Measurements from ENCODE around the gene KDSR.

The KDSR gene

GRCh38 chr18:63339920-63340484, 27.0 kb downstream of the KDSR start:
- Histone ChIP-seq H3K9ac (ENCODE audit: low read depth, low read length) (no peak overlapping the region), H3K27ac (ENCODE audit: low read depth, low read length) (no peak overlapping the region; the same call in 1 of the 2 replicates), H3K36me3 (ENCODE audit: insufficient read depth, low read length) (peaks cover 87% of the 10 kb centered on the region), H3K9me3 (ENCODE audit: insufficient read depth, low read depth, low read length) (no peaks in the 10 kb centered on the region), H3K4me3 (ENCODE audit: low read length) (peak overlapping the region; percentile 12; the same call in 1 of the 2 replicates), H3K4me1 (ENCODE audit: insufficient read depth, low read length) (peaks cover 17% of the 10 kb centered on the region), H3K27me3 (ENCODE audit: insufficient read depth, low read length) (no peaks in the 10 kb centered on the region)
- 15% methylated on average over 3 of the region's 4 CpGs for WGBS

GRCh38 chr18:63336366-63337099, 30.5 kb downstream of the KDSR start:
- Histone ChIP-seq H3K9ac (ENCODE audit: low read depth, low read length) (no peak overlapping the region), H3K36me3 (ENCODE audit: insufficient read depth, low read length) (peaks cover 85% of the 10 kb centered on the region), H3K27me3 (ENCODE audit: insufficient read depth, low read length) (no peaks in the 10 kb centered on the region), H3K27ac (ENCODE audit: low read depth, low read length) (no peak overlapping the region), H3K9me3 (ENCODE audit: insufficient read depth, low read depth, low read length) (no peaks in the 10 kb centered on the region), H3K4me1 (ENCODE audit: insufficient read depth, low read length) (peaks cover 17% of the 10 kb centered on the region), H3K4me3 (ENCODE audit: low read length) (no peak overlapping the region)
- WGBS, result 90% methylated on average over 8 of the region's 8 CpGs

GRCh38 chr18:63331105-63331504, 35.9 kb downstream of the KDSR start:
- no peaks in the 10 kb centered on the region for H3K27me3 ChIP-seq (ENCODE audit: insufficient read depth, low read length)
- H3K9me3 ChIP-seq (ENCODE audit: insufficient read depth, low read depth, low read length), result no peaks in the 10 kb centered on the region
- H3K4me3 ChIP-seq (ENCODE audit: low read length), result no peak overlapping the region
- WGBS, result 96% methylated on average over 4 of the region's 4 CpGs
- H3K9ac ChIP-seq (ENCODE audit: low read depth, low read length), result no peak overlapping the region
- H3K27ac ChIP-seq (ENCODE audit: low read depth, low read length), result no peak overlapping the region
- H3K4me1 ChIP-seq (ENCODE audit: insufficient read depth, low read length), result no peaks in the 10 kb centered on the region
- H3K36me3 ChIP-seq (ENCODE audit: insufficient read depth, low read length), result peaks cover 58% of the 10 kb centered on the region

- peaks cover 44% of the 10 kb centered on the region for H3K36me3 ChIP-seq (ENCODE audit: insufficient read depth, low read length)
Measured at GRCh38 chr18:63329431-63330145, 37.4 kb downstream of the KDSR start.

GRCh38 chr18:63326011-63326410, 41.0 kb downstream of the KDSR start:
- Histone ChIP-seq H3K9me3 (ENCODE audit: insufficient read depth, low read depth, low read length) (no peaks in the 10 kb centered on the region), H3K4me3 (ENCODE audit: low read length) (no peak overlapping the region), H3K27me3 (ENCODE audit: insufficient read depth, low read length) (peaks cover 5% of the 10 kb centered on the region), H3K36me3 (ENCODE audit: insufficient read depth, low read length) (peaks cover 11% of the 10 kb centered on the region), H3K9ac (ENCODE audit: low read depth, low read length) (no peak overlapping the region), H3K27ac (ENCODE audit: low read depth, low read length) (no peak overlapping the region), H3K4me1 (ENCODE audit: insufficient read depth, low read length) (peaks cover 6% of the 10 kb centered on the region; the same call in 1 of the 2 replicates)
- WGBS, result 89% methylated on average over 5 of the region's 5 CpGs

More at GRCh38 chr18:63329431-63330145, 37.4 kb downstream of the KDSR start:
- Histone ChIP-seq H3K27me3 (ENCODE audit: insufficient read depth, low read length) (no peaks in the 10 kb centered on the region), H3K9ac (ENCODE audit: low read depth, low read length) (no peak overlapping the region), H3K27ac (ENCODE audit: low read depth, low read length) (no peak overlapping the region), H3K9me3 (ENCODE audit: insufficient read depth, low read depth, low read length) (no peaks in the 10 kb centered on the region), H3K4me3 (ENCODE audit: low read length) (no peak overlapping the region), H3K4me1 (ENCODE audit: insufficient read depth, low read length) (no peaks in the 10 kb centered on the region)
- 89% methylated on average over 7 of the region's 7 CpGs for WGBS

- Histone ChIP-seq H3K36me3 (ENCODE audit: insufficient read depth, low read length) (peaks cover 3% of the 10 kb centered on the region), H3K27me3 (ENCODE audit: insufficient read depth, low read length) (peaks cover 8% of the 10 kb centered on the region), H3K9ac (ENCODE audit: low read depth, low read length) (no peak overlapping the region), H3K4me1 (ENCODE audit: insufficient read depth, low read length) (peaks cover 6% of the 10 kb centered on the region; the same call in 1 of the 2 replicates), H3K4me3 (ENCODE audit: low read length) (no peak overlapping the region), H3K9me3 (ENCODE audit: insufficient read depth, low read depth, low read length) (no peaks in the 10 kb centered on the region), H3K27ac (ENCODE audit: low read depth, low read length) (no peak overlapping the region)
- WGBS, result 94% methylated on average over 10 of the region's 11 CpGs
Measured at GRCh38 chr18:63325086-63325686, 41.8 kb downstream of the KDSR start.

GRCh38 chr18:63322908-63323634, 43.9 kb downstream of the KDSR start:
- Histone ChIP-seq H3K27me3 (ENCODE audit: insufficient read depth, low read length) (peaks cover 23% of the 10 kb centered on the region), H3K27ac (ENCODE audit: low read depth, low read length) (no peak overlapping the region), H3K4me3 (ENCODE audit: low read length) (no peak overlapping the region), H3K4me1 (ENCODE audit: insufficient read depth, low read length) (peaks cover 13% of the 10 kb centered on the region), H3K36me3 (ENCODE audit: insufficient read depth, low read length) (no peaks in the 10 kb centered on the region), H3K9ac (ENCODE audit: low read depth, low read length) (no peak overlapping the region), H3K9me3 (ENCODE audit: insufficient read depth, low read depth, low read length) (no peaks in the 10 kb centered on the region)
- WGBS, result 34% methylated on average over 7 of the region's 8 CpGs

GRCh38 chr18:63322206-63322605, 44.8 kb downstream of the KDSR start:
- H3K27me3 ChIP-seq (ENCODE audit: insufficient read depth, low read length), result peaks cover 32% of the 10 kb centered on the region
- no peaks in the 10 kb centered on the region for H3K9me3 ChIP-seq (ENCODE audit: insufficient read depth, low read depth, low read length)
- peaks cover 13% of the 10 kb centered on the region for H3K4me1 ChIP-seq (ENCODE audit: insufficient read depth, low read length)
- no peaks in the 10 kb centered on the region for H3K36me3 ChIP-seq (ENCODE audit: insufficient read depth, low read length)
- no peak overlapping the region for H3K9ac ChIP-seq (ENCODE audit: low read depth, low read length)
- 98% methylated on average over 2 of the region's 4 CpGs for WGBS
- no peak overlapping the region for H3K4me3 ChIP-seq (ENCODE audit: low read length)
- H3K27ac ChIP-seq (ENCODE audit: low read depth, low read length), result no peak overlapping the region

GRCh38 chr18:63321291-63321690, 45.7 kb downstream of the KDSR start:
- peaks cover 13% of the 10 kb centered on the region for H3K4me1 ChIP-seq (ENCODE audit: insufficient read depth, low read length)
- no peak overlapping the region for H3K27ac ChIP-seq (ENCODE audit: low read depth, low read length)
- WGBS, result 87% methylated on average over 9 of the region's 9 CpGs
- H3K4me3 ChIP-seq (ENCODE audit: low read length), result peak overlapping the region; percentile 46
- H3K9me3 ChIP-seq (ENCODE audit: insufficient read depth, low read depth, low read length), result no peaks in the 10 kb centered on the region
- no peak overlapping the region for H3K9ac ChIP-seq (ENCODE audit: low read depth, low read length)
- H3K27me3 ChIP-seq (ENCODE audit: insufficient read depth, low read length), result peaks cover 39% of the 10 kb centered on the region
- H3K36me3 ChIP-seq (ENCODE audit: insufficient read depth, low read length), result no peaks in the 10 kb centered on the region

- Histone ChIP-seq H3K9me3 (ENCODE audit: insufficient read depth, low read depth, low read length) (no peaks in the 10 kb centered on the region), H3K27me3 (ENCODE audit: insufficient read depth, low read length) (peaks cover 39% of the 10 kb centered on the region), H3K4me3 (ENCODE audit: low read length) (peak overlapping the region; percentile 46), H3K4me1 (ENCODE audit: insufficient read depth, low read length) (peaks cover 13% of the 10 kb centered on the region), H3K36me3 (ENCODE audit: insufficient read depth, low read length) (no peaks in the 10 kb centered on the region), H3K9ac (ENCODE audit: low read depth, low read length) (0 out of 2 replicates have a peak overlapping the region, but pooled peaks have one; percentile 33), H3K27ac (ENCODE audit: low read depth, low read length) (no peak overlapping the region)
- 29% methylated on average over 16 of the region's 16 CpGs for WGBS
Measured at GRCh38 chr18:63320975-63321265, 46.1 kb downstream of the KDSR start.
